NCI-H82 treated with DMSO at 0.1 percent for 48 hours (cell line): ENCODE data around the gene UBE2V1.

ENCODE experiments used
- DNase-seq: peaks from one replicate; lab custom pipeline; 2025; ENCODE audit not compliant: unreplicated experiment; lab: John Stamatoyannopoulos, UW

The UBE2V1 gene

DNA sequence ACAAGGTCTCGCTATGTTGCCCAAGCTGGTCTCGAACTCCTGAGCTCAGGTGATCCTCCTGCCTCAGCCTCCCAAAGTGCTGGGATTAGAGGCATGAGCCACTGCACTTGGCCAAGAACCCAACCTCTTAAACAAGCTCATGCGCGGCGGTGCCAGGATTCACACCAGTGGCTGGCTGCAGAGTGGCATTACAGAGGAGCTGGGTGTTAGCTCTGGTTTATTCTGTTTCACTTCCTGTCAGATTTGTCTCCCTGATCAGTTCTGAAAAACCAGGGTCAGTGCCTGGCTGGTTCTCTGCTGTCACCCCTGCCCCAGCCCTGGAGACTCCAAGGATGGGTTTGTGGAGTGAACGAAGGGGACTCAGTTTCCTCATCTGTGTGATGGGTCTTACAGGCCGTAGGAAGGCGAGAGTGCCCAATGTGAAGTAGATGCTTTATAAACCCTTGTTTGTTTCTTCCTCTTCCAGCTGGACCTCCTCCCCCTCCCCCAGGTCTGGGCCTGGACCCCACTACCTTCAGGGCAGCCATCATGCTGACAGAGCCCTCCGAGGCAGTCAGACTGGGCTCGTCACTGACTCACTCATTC lies 63.4 kb downstream of the UBE2V1 start:
- no peak for DNase-seq

DNA sequence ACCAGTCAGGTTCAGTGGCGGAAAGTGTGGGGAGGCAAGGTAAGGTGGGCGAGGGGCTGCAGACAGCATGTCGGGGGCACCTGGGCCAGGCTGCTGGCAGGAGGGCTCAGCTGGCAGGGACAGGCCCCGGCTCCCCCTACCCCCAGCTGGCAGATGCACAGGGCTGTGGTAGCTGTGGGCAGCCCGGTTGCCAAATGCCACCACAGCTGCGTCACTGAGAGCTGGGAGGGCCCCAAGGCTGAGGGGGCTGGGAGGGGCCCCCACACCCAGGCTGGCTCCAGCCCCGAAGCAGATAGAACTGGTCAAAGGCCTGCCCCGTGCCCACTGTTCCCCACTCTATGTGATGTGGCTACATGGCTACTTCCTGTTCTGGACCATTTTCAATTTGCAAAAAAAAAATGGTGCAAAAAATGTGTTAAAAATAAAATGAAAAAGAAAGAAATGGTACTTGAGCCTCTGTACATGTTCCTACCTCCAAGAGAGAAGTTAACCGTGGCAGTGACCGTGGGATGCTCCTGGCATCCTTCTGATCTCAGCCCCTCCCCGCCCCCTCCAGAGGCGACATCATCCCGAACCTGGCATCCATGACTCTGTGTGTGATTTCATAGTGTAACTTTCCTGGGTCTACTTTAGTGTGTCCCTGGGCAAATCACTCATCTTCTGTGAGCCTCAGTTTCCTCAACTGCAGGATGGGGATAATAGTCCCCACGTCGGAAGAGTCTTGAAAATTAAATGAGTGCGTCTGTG lies 64.4 kb downstream of the UBE2V1 start:
- DNase-seq: no peak

DNA sequence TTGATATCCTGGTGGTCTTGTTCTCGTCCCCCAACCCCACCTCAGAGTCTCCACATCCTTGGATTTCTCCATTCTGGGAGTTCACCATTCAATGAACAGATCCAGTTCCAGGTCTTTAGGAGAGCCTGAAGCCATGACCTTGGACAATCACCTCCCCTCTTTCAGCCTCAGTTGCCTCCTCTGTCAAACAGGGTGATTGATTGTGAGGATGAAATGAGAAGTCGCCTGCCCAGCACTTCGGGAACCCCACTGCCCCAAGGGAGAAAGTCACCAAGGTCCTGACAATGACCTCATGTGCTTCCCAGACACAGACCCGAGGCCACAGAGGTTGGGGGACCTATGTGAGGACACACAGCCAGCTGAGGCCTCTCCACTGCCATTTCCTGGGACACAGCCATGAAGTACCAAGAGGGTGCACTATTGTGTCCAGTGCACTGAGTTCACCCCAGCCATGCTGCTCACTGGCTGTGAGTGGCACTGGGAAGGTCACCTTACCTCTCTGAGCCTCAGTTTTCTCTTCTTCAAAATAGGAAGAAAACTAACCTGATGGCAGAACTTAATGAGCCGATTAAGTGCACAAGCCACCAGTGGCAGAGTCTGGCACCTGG lies 68.5 kb downstream of the UBE2V1 start:
- no peak for DNase-seq

DNA sequence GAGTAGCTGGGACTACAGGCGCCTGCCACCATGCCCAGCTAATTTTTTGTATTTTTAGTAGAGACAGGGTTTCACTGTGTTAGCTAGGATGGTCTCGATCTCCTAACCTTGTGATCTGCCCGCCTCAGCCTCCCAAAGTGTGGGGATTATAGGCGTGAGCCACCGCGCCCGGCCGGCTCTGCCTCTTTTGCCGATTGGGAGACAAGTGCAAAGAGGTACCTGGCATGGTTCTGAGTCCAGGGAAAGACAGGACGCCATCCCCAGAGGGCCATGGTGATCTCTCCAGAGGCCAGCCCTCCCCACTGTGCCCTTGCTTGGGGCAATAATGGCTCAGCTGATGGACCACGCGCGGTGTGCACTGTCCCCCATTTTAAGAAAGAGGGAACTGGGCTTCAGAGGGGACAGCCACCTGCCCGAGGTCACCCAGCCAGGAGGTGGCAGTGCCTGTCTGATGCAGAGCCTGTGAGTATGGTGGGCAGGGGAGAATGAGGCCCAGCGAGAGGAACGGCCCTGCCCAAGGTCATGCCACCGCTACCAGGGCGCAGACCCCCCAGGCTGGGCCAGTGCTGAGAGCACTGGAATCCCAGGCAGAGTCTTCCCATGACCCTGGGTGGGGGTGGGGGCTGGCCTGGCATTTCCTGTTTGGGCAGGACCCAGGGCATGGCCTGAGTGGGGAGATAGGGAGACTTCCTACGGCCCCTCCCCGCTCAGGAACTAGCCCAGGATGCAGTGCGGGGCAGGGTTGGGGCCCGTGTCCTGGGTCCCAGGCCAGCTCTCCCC lies 69.2 kb downstream of the UBE2V1 start:
- no peak for DNase-seq

DNA sequence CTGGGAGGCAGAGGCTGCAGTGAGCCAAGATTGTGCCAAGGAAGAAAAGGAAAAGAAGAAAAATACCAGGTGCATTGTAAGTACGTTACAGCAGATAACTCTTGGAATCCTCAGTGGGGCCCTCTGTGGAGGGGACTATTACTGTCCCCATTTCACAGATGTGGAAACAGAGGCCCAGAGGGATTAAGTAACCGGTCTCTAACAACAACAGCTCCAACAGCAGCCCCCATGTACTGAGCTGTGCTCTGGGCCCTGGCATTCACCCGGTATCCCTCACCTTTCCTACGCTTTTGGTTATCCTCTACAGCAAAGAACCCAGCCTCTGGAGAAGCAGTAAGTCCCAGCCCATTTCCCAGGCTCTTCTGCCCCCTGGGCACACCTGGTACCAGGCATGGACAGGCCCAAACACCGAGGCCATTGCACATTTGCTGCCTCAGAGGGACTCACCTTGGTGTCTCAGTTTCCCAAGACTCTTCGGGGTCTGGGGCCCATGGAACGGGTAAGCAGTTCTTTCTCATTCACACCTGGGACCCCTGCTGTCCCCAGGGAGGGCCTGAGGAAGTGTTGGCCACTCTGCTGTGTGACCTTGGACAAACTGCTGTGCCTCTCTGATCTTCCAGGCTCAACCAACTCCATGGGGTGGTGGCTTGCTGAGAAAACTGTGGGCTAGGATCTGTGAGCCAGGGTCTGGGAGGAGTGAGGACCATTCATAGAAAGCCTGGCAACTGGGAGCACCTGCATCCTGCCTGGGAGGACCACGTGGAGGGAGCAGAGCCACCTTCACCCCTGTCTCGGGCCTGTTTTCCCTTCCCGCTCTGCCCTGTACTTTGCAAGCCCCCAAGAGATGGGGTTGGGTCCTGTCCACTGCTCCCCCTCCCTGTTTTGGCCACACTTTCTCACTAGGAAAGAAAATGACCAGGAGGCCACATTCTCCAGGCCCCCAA lies 70.3 kb downstream of the UBE2V1 start:
- no peak for DNase-seq

DNA sequence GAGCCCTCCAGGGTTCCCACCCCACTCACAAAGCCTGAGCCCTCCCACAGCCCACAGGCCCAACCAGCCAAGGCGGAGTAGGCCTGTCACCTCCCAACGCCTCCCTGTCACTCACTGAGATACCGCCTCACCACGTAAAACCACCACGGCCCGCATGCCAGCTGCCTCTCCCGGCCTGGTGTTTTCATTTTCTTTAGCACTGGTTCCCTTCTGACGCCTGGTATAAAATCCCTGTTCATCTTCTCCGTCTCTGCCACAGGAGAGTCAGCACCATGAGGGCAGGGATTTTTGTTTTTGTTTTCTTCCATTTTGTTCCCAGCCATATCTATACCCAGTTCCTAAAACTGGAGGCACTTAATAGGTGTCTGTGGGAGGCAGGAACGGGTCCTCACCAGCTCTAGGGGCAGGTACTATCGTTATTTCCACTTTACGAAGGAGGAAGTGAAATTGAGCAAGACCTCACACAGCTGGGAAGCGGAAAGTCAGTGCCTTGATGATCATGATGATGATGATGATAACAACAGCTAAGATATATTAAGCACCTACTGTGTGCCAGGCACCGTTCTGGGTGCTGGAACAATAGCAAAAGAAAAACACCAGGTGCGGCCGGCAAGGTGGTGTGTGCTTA lies 71.6 kb downstream of the UBE2V1 start:
- no peak for DNase-seq

DNA sequence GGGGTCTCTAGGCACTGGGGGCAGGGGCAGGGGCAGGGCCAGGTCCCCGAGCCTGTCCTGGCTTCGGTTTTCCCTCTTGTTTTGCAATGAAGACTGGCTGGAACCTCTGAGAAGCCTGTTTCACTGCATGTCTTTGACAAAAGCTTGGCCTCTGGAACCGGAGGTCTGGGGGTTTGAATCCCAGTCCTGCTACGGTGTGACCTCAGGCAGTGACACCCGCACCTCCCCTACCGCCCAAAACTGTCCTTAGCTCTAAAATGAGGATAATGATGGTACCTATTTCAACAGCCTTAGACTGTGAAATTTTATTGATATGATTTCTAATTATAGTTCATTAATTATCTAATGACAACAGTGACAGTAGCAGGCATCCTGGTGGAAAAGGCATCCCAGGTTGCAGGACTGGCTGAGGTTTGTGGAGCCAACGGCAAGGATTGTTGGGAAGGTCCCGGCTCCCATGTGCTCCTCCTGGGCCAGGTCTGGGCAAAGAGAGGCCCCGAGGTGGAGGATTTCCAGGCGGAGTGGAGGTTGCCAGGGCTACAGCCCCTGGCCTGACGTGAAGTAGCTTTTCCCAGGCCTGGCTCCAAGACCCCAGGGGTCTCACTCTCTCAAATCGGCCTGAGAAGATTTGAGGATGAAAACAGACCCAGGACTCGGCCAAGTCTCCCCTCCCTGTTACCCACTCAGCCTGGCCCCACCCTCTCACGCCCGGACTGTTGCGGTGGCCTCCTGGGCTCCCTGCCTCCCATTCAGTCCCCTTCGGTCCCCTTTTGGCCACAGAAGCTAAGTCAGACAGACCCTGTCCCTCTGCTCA lies 72.3 kb downstream of the UBE2V1 start:
- no peak for DNase-seq

DNA sequence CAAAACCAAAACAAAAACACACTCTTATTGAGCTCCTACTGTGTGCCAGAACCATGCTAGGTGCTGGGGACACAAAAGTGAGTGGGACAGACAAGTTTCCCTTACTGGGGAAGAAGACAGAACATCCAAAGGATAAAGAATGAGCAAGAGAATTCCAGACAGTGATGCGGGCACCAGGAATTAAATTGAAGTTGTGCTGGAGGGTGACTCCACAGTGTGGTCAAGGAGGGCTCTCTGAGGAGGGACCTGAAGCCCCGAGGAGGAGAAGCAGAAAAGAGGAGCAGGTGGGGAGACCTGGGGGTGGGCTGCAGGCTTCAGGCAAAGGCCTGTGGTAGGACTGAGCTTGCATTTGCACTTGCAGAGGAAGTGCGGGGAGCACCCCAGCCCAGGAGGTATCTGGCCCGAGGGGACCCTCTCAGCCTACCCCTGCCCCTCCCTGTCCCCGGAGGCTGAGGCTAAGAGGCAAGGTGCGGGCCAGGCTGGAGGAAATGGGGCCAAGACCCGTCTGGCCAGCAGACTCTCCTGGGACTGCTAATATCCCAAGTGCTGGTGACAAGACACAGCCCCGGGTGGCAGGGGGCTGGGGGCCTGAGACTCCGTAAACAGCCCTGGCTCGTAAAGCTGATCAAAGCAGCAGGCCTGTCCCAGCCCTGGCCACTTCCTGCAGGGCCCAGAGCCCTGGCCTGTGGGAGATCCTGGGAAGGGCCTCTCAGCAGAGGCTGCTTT lies 73.1 kb downstream of the UBE2V1 start:
- no peak for DNase-seq

DNA sequence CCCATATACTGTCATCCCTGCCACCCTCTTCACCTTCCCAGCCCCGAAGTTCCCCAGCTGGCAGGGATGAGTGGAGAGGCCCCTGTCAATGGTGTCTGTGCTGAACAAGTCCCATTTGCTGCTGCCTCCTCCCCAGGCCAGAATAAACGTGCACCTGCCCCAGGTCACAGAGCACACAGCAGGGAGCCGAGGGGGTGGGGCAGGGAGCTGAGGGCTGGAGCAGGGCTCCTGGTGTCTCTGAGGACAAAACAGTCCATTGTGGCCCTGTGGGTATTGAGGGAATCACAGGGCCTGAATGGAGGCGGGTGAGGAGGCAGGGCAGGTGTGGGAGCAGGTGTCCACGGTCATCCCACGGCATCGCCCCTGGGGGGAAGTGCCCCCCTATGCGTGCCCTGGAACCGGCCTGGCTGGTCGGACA lies 74.4 kb downstream of the UBE2V1 start:
- DNase-seq: no peak

DNA sequence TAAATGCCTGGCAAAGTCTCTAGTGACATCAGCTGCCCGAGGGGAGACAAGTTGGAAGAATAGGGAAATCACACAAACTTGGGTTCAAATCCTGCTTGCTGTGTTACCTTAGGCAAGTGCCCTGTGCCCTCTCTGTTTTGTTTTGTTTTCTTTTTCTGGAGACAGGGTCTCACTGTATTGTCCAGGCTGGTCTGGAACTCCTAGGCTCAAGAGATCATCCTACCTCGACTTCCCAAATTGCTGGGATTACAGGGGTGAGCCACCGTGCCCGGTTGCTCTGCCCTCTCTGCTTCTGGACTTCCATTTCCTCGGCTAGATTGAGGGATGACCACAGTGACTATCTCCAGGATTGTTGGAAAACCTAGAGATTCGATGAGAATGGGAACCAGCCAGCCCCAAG lies 74.8 kb downstream of the UBE2V1 start:
- DNase-seq: no peak

DNA sequence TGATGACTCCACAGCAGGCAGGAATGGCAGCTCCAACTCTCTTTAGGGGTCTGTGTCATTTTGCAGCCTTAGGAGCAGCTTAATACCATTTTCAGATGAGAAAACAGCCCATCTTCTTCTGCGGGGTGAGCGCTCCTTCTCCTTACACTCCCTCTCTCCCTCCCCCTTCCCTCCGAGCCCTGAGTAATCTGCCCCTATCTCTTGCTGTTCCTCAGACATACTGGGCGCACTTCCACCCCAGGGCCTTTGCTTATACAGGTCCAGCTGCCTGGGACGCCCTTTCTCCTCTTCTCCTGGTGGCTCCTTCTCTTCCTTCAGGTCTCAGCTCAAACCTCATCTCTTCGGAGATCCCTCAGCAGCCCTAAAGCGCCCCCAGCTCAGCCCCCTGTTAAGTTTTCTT lies 75.4 kb downstream of the UBE2V1 start:
- DNase-seq: no peak

DNA sequence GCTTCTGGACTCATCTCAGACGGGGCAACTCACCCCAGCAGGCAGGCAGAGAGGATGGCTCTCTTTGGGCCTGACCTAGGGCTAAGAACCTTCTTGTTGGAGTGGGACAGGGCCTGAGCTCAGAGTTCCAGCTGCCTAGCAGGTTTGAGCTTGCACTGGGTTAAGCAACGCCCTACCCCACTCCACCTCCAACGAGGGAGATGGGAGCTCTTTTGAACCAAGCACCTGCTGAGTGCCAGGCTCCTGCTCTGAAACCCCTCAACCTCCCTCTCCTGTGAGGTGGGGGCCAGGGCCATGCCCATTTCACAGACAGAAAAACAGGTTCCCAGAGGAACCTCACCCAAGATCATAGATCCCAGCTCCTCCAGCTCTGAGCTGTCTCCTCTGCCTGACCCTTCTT lies 75.8 kb downstream of the UBE2V1 start:
- DNase-seq: no peak

DNA sequence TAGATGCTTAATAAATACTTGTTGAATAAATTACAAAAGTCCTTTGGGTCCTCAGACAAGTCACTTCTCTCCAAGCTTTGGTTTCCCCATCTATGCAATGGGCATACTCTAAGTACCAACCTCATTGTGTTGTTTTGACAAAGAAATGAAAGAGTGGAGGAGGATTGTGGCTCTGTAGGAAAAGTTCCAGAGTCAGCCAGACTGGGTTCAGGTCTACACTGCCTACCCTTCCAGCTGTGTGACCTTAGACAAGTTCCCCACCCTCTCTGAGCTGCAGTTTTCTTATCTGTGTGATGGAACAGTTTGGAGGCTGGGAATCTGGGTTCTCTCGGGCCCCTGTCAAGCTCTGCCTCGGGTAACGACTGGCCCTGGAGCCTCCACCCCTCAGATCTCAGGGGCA lies 76.2 kb downstream of the UBE2V1 start:
- DNase-seq: no peak

DNA sequence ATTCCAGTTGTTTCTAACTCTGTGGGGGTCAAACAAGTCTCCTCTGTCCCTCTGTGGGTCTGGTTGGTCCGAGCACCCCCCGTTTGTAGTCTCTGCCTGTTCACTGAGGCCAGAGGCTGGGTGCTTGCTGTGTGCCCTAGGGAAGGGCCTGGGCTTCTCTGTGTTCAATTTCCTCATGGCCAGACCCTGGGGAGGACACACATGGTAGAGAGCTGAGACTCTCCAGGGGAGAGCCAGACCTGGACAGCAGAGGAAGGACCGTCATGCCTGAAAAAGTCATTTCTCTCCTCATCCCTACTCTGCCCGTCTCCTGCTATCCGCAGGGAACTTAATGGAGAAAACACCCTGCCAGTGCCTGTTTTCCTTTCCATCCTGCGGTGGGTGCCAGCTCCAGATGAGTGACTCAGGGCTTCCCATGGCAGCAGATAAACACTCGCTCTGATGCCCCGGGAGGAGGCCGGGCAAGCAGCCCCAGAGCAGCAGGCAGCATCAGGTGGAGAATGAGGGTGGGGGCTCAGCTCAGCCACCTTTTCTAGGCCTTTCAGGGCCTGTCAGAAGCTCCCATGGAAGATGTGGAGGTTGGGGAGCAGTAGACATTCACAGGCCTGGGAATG lies 78.3 kb downstream of the UBE2V1 start:
- DNase-seq: no peak

DNA sequence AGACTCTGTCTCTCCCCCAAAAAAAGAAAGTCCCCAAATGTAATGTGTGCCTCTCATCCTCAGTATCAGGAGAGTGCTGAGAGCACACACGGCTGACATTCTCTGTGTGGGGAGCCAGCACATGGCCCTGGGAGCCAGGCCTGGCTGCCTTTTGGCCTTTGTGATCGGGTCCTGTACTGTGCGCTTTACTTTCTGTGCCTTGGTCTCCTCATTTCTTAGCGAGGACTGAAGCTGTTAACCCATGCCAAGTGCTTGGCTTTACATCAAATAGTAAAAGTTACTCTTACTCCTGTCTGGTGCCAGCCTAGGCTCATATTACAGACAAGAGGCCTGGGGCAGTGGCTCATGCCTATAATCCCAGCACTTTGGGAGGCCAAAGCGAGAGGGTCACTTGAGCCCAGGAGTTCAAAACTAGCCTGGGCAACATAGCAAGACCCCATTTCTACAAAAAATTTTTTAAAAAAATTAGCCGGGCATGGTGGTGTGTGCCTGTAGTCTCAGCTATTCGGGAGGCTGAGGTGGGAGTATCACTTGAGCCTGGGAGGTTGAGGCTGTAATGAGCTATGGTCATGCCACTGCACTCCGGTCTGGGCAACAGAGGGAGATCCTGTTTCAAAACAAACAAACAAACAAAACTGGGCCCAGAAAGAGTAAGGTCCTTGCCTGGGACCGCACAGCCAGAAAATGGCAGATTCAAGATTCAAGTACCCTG lies 79.8 kb downstream of the UBE2V1 start:
- no peak for DNase-seq
